Measurements from ENCODE around the gene TRIM22. TPM values are rescaled to one million over a fixed set of nuclear protein-coding genes. Genes with fewer than 3 reads are reported as not detected.

Gene TRIM22
- total RNA-seq, 1 experiment from 2014 or later: not detected

GRCh38 chr11:5722622-5723021, 33.0 kb downstream of the TRIM22 start:
- no TSS peak for BruUV-seq (replicated peaks)
- H3K27me3 ChIP-seq (ENCODE audit: low read length): peaks cover 39% of the 10 kb centered on the region; the same call in 1 of the 2 replicates
- H3K9me2 ChIP-seq (replicated peaks; ENCODE audit: low read length): no peaks in the 10 kb centered on the region
- CTCF ChIA-PET: no interaction called here
- H3K36me3 ChIP-seq (ENCODE audit: low read depth, low read length): no peaks in the 10 kb centered on the region
- H3K27ac ChIP-seq (ENCODE audit: low read length): no peak overlapping the region
- TF ChIP-seq EZH2phosphoT487 (IDR thresholded peaks at IDR 0.05; ENCODE audit: borderline replicate concordance, low read length) (no peak), CTCF (conservative IDR thresholded peaks at IDR 0.05; ENCODE audit: low read depth, low read length) (no peak), EZH2 (IDR thresholded peaks at IDR 0.05; ENCODE audit: low read length, unreplicated experiment) (no peak)
- no peaks in the 10 kb centered on the region for H3K9me3 ChIP-seq (ENCODE audit: low read length)
- no peaks in the 10 kb centered on the region for H3K79me2 ChIP-seq (ENCODE audit: low read length)
- no peaks in the 10 kb centered on the region for H3K4me1 ChIP-seq (ENCODE audit: insufficient read depth, low read length)
- no peaks in the 10 kb centered on the region for H3F3A ChIP-seq (ENCODE audit: low read length, unreplicated experiment)
- no peak overlapping the region for H3K4me3 ChIP-seq (ENCODE audit: low read length)
- DNase-seq: no peak
- POLR2A ChIA-PET (ENCODE audit: unreplicated experiment): no interaction called here
- no peak overlapping the region for H3K4me2 ChIP-seq (ENCODE audit: low read length)
- H2AFZ ChIP-seq (ENCODE audit: low read length): no peak overlapping the region
- ATAC-seq: no peak
- H3K9ac ChIP-seq (ENCODE audit: low read length): no peak overlapping the region
- H4K20me1 ChIP-seq (ENCODE audit: low read length): no peaks in the 10 kb centered on the region
- intact Hi-C loops (cut with micrococcal nuclease): no loop called here

GRCh38 chr11:5726351-5726750, 36.8 kb downstream of the TRIM22 start:
- intact Hi-C loops (cut with micrococcal nuclease): no loop called here
- POLR2A ChIA-PET (ENCODE audit: unreplicated experiment): no interaction called here
- no peaks in the 10 kb centered on the region for H3F3A ChIP-seq (ENCODE audit: low read length, unreplicated experiment)
- H3K27me3 ChIP-seq (ENCODE audit: low read length): peaks cover 49% of the 10 kb centered on the region
- no peak overlapping the region for H3K4me2 ChIP-seq (ENCODE audit: low read length)
- no peaks in the 10 kb centered on the region for H3K9me2 ChIP-seq (replicated peaks; ENCODE audit: low read length)
- H3K9me3 ChIP-seq (ENCODE audit: low read length): no peaks in the 10 kb centered on the region
- TF ChIP-seq EZH2 (IDR thresholded peaks at IDR 0.05; ENCODE audit: low read length, unreplicated experiment): no peak
- TF ChIP-seq CTCF (conservative IDR thresholded peaks at IDR 0.05; ENCODE audit: low read depth, low read length): no peak
- TF ChIP-seq EZH2phosphoT487 (IDR thresholded peaks at IDR 0.05; ENCODE audit: borderline replicate concordance, low read length): no peak
- no peak overlapping the region for H2AFZ ChIP-seq (ENCODE audit: low read length)
- no peaks in the 10 kb centered on the region for H3K79me2 ChIP-seq (ENCODE audit: low read length)
- ATAC-seq: no peak
- no peak overlapping the region for H3K4me3 ChIP-seq (ENCODE audit: low read length)
- no peak overlapping the region for H3K27ac ChIP-seq (ENCODE audit: low read length)
- BruUV-seq (replicated peaks): no TSS peak
- DNase-seq: no peak
- H3K36me3 ChIP-seq (ENCODE audit: low read depth, low read length): no peaks in the 10 kb centered on the region
- H3K9ac ChIP-seq (ENCODE audit: low read length): no peak overlapping the region
- H3K4me1 ChIP-seq (ENCODE audit: insufficient read depth, low read length): no peaks in the 10 kb centered on the region
- no peaks in the 10 kb centered on the region for H4K20me1 ChIP-seq (ENCODE audit: low read length)
- CTCF ChIA-PET: no interaction called here

GRCh38 chr11:5727691-5728090, 38.1 kb downstream of the TRIM22 start:
- H3K9me3 ChIP-seq (ENCODE audit: low read length): no peaks in the 10 kb centered on the region
- H2AFZ ChIP-seq (ENCODE audit: low read length): no peak overlapping the region
- H3K27me3 ChIP-seq (ENCODE audit: low read length): peaks cover 48% of the 10 kb centered on the region
- CTCF ChIA-PET: no interaction called here
- H3K79me2 ChIP-seq (ENCODE audit: low read length): no peaks in the 10 kb centered on the region
- no TSS peak for BruUV-seq (replicated peaks)
- no peaks in the 10 kb centered on the region for H3K9me2 ChIP-seq (replicated peaks; ENCODE audit: low read length)
- no peaks in the 10 kb centered on the region for H3K4me1 ChIP-seq (ENCODE audit: insufficient read depth, low read length)
- POLR2A ChIA-PET (ENCODE audit: unreplicated experiment): no interaction called here
- intact Hi-C loops (cut with micrococcal nuclease): no loop called here
- no peak overlapping the region for H3K4me2 ChIP-seq (ENCODE audit: low read length)
- no peak for TF ChIP-seq EZH2 (IDR thresholded peaks at IDR 0.05; ENCODE audit: low read length, unreplicated experiment)
- TF ChIP-seq EZH2phosphoT487 (IDR thresholded peaks at IDR 0.05; ENCODE audit: borderline replicate concordance, low read length): no peak
- no peak for TF ChIP-seq CTCF (conservative IDR thresholded peaks at IDR 0.05; ENCODE audit: low read depth, low read length)
- H3K4me3 ChIP-seq (ENCODE audit: low read length): no peak overlapping the region
- H3K27ac ChIP-seq (ENCODE audit: low read length): no peak overlapping the region
- ATAC-seq: no peak
- no peaks in the 10 kb centered on the region for H3F3A ChIP-seq (ENCODE audit: low read length, unreplicated experiment)
- no peaks in the 10 kb centered on the region for H4K20me1 ChIP-seq (ENCODE audit: low read length)
- H3K36me3 ChIP-seq (ENCODE audit: low read depth, low read length): no peaks in the 10 kb centered on the region
- DNase-seq: no peak
- no peak overlapping the region for H3K9ac ChIP-seq (ENCODE audit: low read length)

Data from PC-3 (cell line).